ENCODE data around the gene SLX4. TPM values are rescaled to one million over a fixed set of nuclear protein-coding genes. Genes with fewer than 3 reads are reported as not detected.

Gene SLX4
- total RNA-seq, 1 donor from 2014 or later: 12.0 TPM

DNA sequence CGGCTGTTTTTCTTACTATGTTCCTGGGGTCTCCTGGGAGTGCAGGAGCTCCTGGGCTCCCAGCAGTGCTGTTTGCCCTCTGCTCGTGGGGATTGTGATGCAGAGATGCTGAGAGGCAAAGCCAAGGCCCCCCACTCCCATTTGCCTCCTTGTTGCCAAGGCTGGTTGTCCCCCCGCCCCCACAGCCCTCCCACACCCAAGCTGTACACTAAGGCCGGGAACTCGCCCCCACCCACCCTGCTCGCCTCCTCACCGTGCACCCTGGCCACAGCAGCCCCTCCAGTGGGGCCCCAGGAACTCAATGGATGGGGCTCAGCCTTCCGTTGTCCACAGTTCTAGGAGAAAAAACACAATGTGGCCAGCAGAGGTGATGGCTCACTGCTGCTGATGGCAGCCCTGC is 44.4 kb downstream of the SLX4 start:
- TF ChIP-seq, protein P1, sequence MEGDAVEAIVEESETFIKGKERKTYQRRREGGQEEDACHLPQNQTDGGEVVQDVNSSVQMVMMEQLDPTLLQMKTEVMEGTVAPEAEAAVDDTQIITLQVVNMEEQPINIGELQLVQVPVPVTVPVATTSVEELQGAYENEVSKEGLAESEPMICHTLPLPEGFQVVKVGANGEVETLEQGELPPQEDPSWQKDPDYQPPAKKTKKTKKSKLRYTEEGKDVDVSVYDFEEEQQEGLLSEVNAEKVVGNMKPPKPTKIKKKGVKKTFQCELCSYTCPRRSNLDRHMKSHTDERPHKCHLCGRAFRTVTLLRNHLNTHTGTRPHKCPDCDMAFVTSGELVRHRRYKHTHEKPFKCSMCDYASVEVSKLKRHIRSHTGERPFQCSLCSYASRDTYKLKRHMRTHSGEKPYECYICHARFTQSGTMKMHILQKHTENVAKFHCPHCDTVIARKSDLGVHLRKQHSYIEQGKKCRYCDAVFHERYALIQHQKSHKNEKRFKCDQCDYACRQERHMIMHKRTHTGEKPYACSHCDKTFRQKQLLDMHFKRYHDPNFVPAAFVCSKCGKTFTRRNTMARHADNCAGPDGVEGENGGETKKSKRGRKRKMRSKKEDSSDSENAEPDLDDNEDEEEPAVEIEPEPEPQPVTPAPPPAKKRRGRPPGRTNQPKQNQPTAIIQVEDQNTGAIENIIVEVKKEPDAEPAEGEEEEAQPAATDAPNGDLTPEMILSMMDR (IDR thresholded peaks at IDR 0.05; ENCODE audit: unreplicated experiment): no peak
- peaks cover 7% of the 10 kb centered on the region for H3K9me3 Mint-ChIP-seq
- no peak overlapping the region for H3K4me3 Mint-ChIP-seq
- no peaks in the 10 kb centered on the region for H3K4me1 Mint-ChIP-seq
- H3K36me3 Mint-ChIP-seq: peaks cover 5% of the 10 kb centered on the region
- H3K27me3 Mint-ChIP-seq (ENCODE audit: low read depth): no peaks in the 10 kb centered on the region
- DNase-seq (ENCODE audit: low spot score in 2 of 2, unreplicated experiment in 2 of 2): no peak
- H3K27ac Mint-ChIP-seq: no peak overlapping the region

DNA sequence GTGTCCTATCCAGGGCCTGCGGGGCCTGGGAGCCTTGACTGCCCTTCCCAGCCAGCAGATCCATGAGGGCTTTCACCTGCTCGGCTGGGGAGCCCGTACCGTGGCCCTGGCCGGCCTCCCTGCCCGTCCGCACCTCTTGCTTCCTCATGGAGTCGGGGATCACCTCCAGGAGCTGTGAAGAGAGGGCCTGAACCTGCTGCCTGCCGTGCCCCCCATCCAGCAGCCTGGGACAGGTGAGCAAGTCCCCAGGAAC is 46.6 kb downstream of the SLX4 start:
- Mint-ChIP-seq H3K36me3 (no peaks in the 10 kb centered on the region), H3K27me3 (ENCODE audit: low read depth) (no peaks in the 10 kb centered on the region), H3K4me3 (no peak overlapping the region), H3K9me3 (no peaks in the 10 kb centered on the region), H3K4me1 (no peaks in the 10 kb centered on the region), H3K27ac (no peak overlapping the region)
- TF ChIP-seq, protein P1 (IDR thresholded peaks at IDR 0.05; ENCODE audit: unreplicated experiment): no peak
- DNase-seq (ENCODE audit: low spot score in 2 of 2, unreplicated experiment in 2 of 2): no peak

DNA sequence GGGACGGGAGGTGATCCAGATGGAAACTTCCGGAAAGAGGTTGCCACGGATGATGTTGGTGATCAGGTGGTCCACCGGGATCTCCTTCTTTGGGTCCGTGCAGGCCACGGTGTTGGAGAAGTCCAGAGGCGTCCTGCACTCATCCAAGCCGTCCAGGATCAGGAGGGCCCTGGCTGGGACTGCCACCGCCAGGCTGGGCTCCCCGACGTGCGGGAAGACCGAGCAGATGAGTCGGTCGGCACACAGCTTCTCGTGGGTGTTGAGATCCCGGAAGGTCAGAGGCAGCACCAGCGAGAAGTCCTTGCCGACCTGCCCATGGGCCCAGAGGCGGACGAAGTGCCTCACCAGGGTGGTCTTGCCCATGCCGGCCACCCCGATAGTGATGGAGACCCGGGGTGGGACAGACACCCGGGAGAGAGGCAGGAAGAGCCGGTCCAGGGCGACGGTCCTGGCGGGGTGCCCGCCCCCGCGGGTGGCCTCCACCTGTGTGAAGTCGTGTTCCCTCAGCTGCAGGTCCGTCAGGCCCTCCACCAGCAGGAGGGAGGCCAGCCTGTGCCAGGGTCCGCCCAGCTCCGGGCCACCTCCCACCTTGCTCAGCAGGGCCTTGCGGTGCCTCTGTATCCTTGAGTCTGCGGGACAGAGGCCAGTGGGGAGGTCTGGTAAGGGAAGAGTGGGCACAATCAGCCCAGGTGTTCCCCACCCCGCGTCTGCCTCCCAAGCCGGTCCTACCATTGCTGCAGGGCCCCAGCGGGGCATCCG is 47.1 kb downstream of the SLX4 start:
- DNase-seq (ENCODE audit: low spot score in 2 of 2, unreplicated experiment in 2 of 2): no peak
- Mint-ChIP-seq H3K27me3 (ENCODE audit: low read depth) (no peaks in the 10 kb centered on the region), H3K36me3 (no peaks in the 10 kb centered on the region), H3K27ac (no peak overlapping the region), H3K4me1 (no peaks in the 10 kb centered on the region), H3K4me3 (no peak overlapping the region), H3K9me3 (no peaks in the 10 kb centered on the region)
- TF ChIP-seq, protein P1 (IDR thresholded peaks at IDR 0.05; ENCODE audit: unreplicated experiment): no peak

DNA sequence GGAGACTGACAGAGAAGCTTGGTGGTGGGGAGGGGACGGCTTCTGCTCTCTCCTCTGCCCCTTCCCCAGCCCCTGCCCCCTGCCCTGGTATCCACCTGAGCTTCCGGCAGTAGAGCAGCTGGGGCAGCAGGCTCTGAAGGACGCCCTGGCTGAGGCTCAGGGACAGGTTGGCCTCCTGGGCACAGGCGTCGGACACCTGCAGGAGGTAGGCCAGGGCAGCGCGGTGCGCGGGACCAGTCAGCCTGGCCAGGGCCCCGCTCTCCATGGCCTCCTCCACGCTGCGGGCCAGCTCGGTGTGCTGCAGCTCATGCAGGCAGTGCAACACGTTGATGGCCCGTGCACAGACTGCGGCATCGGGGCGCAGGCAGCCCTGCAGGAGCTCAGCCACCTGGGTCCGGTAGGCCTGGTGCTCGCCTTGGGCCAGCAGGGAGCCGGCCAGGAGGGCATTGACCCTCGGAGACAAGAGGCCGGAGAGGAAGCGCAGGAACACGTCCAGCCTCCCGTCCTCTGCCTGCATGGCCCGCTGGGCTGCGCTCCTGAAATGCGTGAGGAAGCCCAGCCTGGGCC is 48.4 kb downstream of the SLX4 start:
- H3K9me3 Mint-ChIP-seq: no peaks in the 10 kb centered on the region

DNA sequence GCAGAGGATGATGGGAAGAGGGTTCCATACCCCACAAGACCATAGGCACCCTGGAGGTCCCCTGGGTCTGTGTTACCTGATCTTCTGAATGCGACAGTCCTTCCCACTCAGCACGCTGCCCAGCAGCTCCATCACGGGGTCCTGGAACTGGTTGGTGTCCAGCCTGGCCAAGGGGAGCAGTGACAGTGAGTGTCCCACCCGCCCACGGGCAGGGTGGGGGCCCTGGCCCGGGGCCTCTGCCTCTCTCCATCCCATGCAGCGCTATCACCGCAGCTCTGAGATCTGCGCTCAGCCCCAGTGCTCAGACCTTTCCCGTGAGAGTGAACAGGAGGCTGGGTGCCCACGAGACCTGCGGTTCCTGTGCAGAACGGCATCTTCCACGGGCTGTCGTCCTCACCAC is 49.8 kb downstream of the SLX4 start:
- TF ChIP-seq, protein P1 (IDR thresholded peaks at IDR 0.05; ENCODE audit: unreplicated experiment): no peak
- no peaks in the 10 kb centered on the region for H3K4me1 Mint-ChIP-seq
- H3K27ac Mint-ChIP-seq: no peak overlapping the region
- no peaks in the 10 kb centered on the region for H3K36me3 Mint-ChIP-seq
- DNase-seq (ENCODE audit: low spot score in 2 of 2, unreplicated experiment in 2 of 2): no peak
- no peak overlapping the region for H3K4me3 Mint-ChIP-seq
- H3K9me3 Mint-ChIP-seq: no peaks in the 10 kb centered on the region
- H3K27me3 Mint-ChIP-seq (ENCODE audit: low read depth): no peaks in the 10 kb centered on the region

More for the DNA sequence above, 48.4 kb downstream of the SLX4 start:
- H3K36me3 Mint-ChIP-seq: no peaks in the 10 kb centered on the region
- H3K4me1 Mint-ChIP-seq: no peaks in the 10 kb centered on the region
- no peaks in the 10 kb centered on the region for H3K27me3 Mint-ChIP-seq (ENCODE audit: low read depth)
- TF ChIP-seq, protein P1 (IDR thresholded peaks at IDR 0.05; ENCODE audit: unreplicated experiment): no peak
- DNase-seq (ENCODE audit: low spot score in 2 of 2, unreplicated experiment in 2 of 2): no peak
- H3K27ac Mint-ChIP-seq: no peak overlapping the region
- no peak overlapping the region for H3K4me3 Mint-ChIP-seq

Measured in mesothelial cell of epicardium (in vitro differentiated cells).